Uterus (tissue), 4 donors: ENCODE measurements around the gene CNTN2. TPM values are rescaled to one million over a fixed set of nuclear protein-coding genes. Genes with fewer than 3 reads are reported as not detected.

Source experiments
- DNase-seq, 2 donors: peaks; one replicate each; pipeline ENCODE4 v3.0.0-alpha.2; 2019 to 2020
- H3K27ac ChIP-seq, 2 donors: fragments of 200-600 bp; sonication (generic); 1 replicate in 1 of 2; 2 replicates in 1 of 2; pipeline ENCODE4 v1.5.1; 2016 to 2018
- H3K27me3 ChIP-seq, 2 donors: fragments of 200-600 bp; sonication (generic); one replicate each; pipeline ENCODE4 v1.5.1; 2018 to 2019; ENCODE audit warnings: control low read depth in 1 of 2
- H3K36me3 ChIP-seq, 2 donors: fragments of 200-600 bp; sonication (generic); one replicate each; pipeline ENCODE4 v1.5.1; 2019; ENCODE audit warnings: control low read depth in 1 of 2
- H3K4me1 ChIP-seq, 2 donors: fragments of 200-600 bp; sonication (generic); one replicate each; pipeline ENCODE4 v1.5.1; 2018 to 2019; ENCODE audit warnings: control low read depth in 1 of 2
- H3K4me3 ChIP-seq, 2 donors: fragments of 200-600 bp; sonication (generic); 1 replicate in 1 of 2; 2 replicates in 1 of 2; pipeline ENCODE4 v1.5.1; 2018 to 2019; ENCODE audit warnings: mild to moderate bottlenecking in 1 of 2
- H3K9me3 ChIP-seq, 2 donors: fragments of 200-600 bp; sonication (generic); one replicate each; pipeline ENCODE4 v1.5.1; 2019; ENCODE audit warnings: control low read depth in 1 of 2
- CTCF ChIP-seq, 4 experiments: fragments of 200-600 bp in 2 of 4; fragments of 450-650 bp in 2 of 4; sonication (generic) in 2 of 4; IDR thresholded peaks; one replicate each; pipeline ENCODE4 v1.5.1; 2016 to 2019; ENCODE audit warnings: antibody characterized with exemption in 4 of 4, mild to moderate bottlenecking in 2 of 4, moderate library complexity in 1 of 4
- POLR2A ChIP-seq, 2 donors: fragments of 450-650 bp; IDR thresholded peaks; one replicate each; pipeline ENCODE4 v1.6.1; 2016; ENCODE audit warnings: antibody characterized with exemption in 2 of 2, mild to moderate bottlenecking in 1 of 2, moderate library complexity in 1 of 2
- intact Hi-C: fragments of 100-400 bp; cut with DNase I; formaldehyde crosslinking; loops from one replicate; pipeline ENCODE4 v1.15.1; 2023; ENCODE audit warnings: low total_unique reads
- total RNA-seq, 4 donors: library from RNA; depleted of rRNA in 3 of 4; stranded (reverse); fragments of >200 nt in 3 of 4; gene quantifications; one replicate each; pipeline versions ENCODE4 v1.1.0 to v1.2.4, GENCODE V29; 2014 to 2023
- donor health status: DM: yes; HTN: yes; CAD: no.

The CNTN2 gene
- total RNA-seq, 4 donors from 2014 or later = 3.0 TPM; not detected in 3

- intact Hi-C loops = no loop called here
- Histone ChIP-seq H3K4me3 (no peak overlapping the region), H3K27ac (no peak overlapping the region), H3K4me1 (no peaks in the 10 kb centered on the region), H3K9me3 (no peaks in the 10 kb centered on the region), H3K36me3 (no peaks in the 10 kb centered on the region), H3K27me3 (no peaks in the 10 kb centered on the region)
- TF ChIP-seq CTCF (IDR thresholded peaks at IDR 0.05) (no peak), POLR2A (IDR thresholded peaks at IDR 0.05) (no peak)
- DNase-seq = no peak
Observed at GRCh38 chr1:205052690-205053089, 9.7 kb downstream of the CNTN2 start.

DNA sequence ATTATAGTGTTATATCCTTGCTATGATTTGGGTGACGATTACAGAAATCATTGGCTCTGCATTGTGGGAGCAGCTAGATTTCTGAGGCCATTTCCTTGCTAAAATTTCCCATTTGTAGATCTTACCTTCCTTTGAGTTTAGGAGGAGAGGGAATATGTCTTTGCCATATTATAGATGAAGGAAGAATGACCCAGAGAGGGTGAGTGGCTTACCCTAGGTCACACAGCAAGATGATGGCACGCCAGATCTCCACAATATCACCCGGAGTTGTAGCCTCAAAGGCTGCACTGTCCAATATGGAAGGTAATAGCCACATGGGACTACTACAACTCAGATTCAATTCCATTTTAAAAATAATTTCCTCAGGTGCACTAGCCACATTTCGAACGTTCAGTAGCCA is 10.3 kb downstream of the CNTN2 start:
- Histone ChIP-seq H3K4me3 (no peak overlapping the region), H3K27me3 (no peaks in the 10 kb centered on the region), H3K9me3 (no peaks in the 10 kb centered on the region), H3K36me3 (no peaks in the 10 kb centered on the region), H3K4me1 (no peaks in the 10 kb centered on the region), H3K27ac (no peak overlapping the region)
- intact Hi-C loops = no loop called here
- TF ChIP-seq CTCF (IDR thresholded peaks at IDR 0.05) (no peak), POLR2A (IDR thresholded peaks at IDR 0.05) (no peak)
- DNase-seq = no peak

DNA sequence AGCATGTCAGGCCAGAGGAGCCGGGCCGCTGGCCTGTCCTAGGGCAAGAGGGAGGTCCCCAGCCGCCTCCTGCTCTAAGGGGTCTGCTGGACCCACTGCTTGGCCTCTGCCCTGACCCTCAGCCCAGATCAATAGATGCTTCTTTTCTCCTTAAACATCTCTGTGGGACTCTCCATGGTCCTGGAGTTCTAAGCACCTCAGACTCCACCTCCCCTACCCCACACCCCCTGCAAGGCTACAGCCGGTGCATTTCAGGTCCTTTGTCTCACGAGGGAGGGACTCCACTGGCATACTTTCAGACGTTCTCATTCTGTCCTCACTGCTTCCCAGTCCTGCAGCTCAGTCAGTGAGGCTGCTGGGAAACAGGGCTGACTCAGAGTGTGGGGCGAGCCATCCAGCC is 11.0 kb downstream of the CNTN2 start:
- Histone ChIP-seq H3K4me3 (no peak overlapping the region), H3K27me3 (no peaks in the 10 kb centered on the region), H3K9me3 (no peaks in the 10 kb centered on the region), H3K4me1 (no peaks in the 10 kb centered on the region), H3K36me3 (no peaks in the 10 kb centered on the region), H3K27ac (no peak overlapping the region)
- intact Hi-C loops = no loop called here
- no peak for TF ChIP-seq POLR2A (IDR thresholded peaks at IDR 0.05)
- no peak for TF ChIP-seq CTCF (IDR thresholded peaks at IDR 0.05)
- DNase-seq = no peak

DNA sequence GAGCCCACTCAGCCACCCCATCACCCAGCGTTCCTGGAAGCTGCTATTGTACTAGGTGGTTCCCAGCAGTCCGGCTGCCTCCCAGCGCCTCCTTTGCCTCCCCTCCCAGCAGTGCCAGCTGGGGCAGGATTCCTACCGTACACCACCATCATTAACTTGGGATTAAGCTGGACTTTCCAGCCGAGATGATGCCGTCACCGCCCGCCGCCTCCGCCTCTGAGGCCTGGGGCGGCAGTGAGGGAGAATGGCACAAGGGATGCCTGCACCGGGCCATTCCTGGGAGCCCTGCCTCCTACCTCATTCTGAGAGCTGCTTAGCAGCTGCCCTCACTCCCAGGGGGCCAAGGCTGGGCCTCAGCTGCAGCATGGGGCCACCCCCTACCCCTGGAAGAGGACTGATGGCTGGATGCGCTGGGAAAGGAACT is 13.2 kb downstream of the CNTN2 start:
- no peaks in the 10 kb centered on the region for H3K4me1 ChIP-seq
- no peak for TF ChIP-seq CTCF (IDR thresholded peaks at IDR 0.05)
- no peak for TF ChIP-seq POLR2A (IDR thresholded peaks at IDR 0.05)
- intact Hi-C loops = no loop called here
- no peak overlapping the region for H3K4me3 ChIP-seq
- no peaks in the 10 kb centered on the region for H3K9me3 ChIP-seq
- H3K27ac ChIP-seq = no peak overlapping the region
- no peaks in the 10 kb centered on the region for H3K36me3 ChIP-seq
- no peak for DNase-seq
- no peaks in the 10 kb centered on the region for H3K27me3 ChIP-seq

- H3K9me3 ChIP-seq = no peaks in the 10 kb centered on the region
- no peaks in the 10 kb centered on the region for H3K4me1 ChIP-seq
- H3K4me3 ChIP-seq = no peak overlapping the region
- H3K36me3 ChIP-seq = no peaks in the 10 kb centered on the region
- no peak for DNase-seq
- H3K27me3 ChIP-seq = no peaks in the 10 kb centered on the region
- H3K27ac ChIP-seq = no peak overlapping the region
- TF ChIP-seq POLR2A (IDR thresholded peaks at IDR 0.05) = no peak
- no peak for TF ChIP-seq CTCF (IDR thresholded peaks at IDR 0.05)
- intact Hi-C loops = no loop called here
Observed at GRCh38 chr1:205056956-205057568, 14.1 kb downstream of the CNTN2 start.
